ENCODE results near the gene C11orf16.

DNA sequence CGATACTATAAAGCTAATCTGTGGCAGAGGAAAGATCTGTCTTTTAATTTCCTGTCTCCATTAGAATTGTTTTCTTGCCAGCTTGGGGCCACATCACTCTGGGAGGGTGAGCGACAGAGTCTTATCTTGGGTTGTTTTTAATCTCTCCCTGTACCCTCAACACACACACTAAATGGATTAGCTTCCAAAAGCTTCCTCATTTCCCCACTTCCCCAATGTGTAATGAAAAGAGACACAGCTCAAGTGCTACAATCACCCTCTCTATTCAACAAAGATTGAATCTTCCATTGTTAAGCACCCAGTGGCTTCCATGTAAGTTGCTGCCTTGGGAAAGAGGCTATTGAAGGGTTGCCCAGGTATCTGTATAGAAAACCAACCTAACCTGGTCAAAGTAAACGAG is 16.1 kb upstream of the C11orf16 start:
- TF ChIP-seq CTCF (conservative IDR thresholded peaks at IDR 0.05) (no peak), ZFX (IDR thresholded peaks at IDR 0.05) (no peak)

Data from C4-2B (cell line).